IPS-15b (cell line): ENCODE measurements around the gene IFNG-AS1.

ENCODE experiments used
- H3K27me3 ChIP-seq: one replicate; pipeline ENCODE4 v1.6.1; 2013; ENCODE audit warnings: low read length; ENCODE audit not compliant: control insufficient read depth, insufficient read depth
- H3K36me3 ChIP-seq: one replicate; pipeline ENCODE4 v1.6.1; 2013; ENCODE audit warnings: low read length; ENCODE audit not compliant: control insufficient read depth, insufficient read depth
- H3K4me1 ChIP-seq: one replicate; pipeline ENCODE4 v1.6.1; 2013; ENCODE audit warnings: mild to moderate bottlenecking, low read length; ENCODE audit not compliant: control insufficient read depth, insufficient read depth
- H3K4me3 ChIP-seq: one replicate; pipeline ENCODE4 v1.5.1; 2013; ENCODE audit warnings: low read depth, low read length
- H3K9ac ChIP-seq: one replicate; pipeline ENCODE4 v1.6.1; 2013; ENCODE audit warnings: low read depth, mild to moderate bottlenecking, low read length
- H3K9me3 ChIP-seq: one replicate; pipeline ENCODE4 v1.6.1; 2013; ENCODE audit warnings: mild to moderate bottlenecking, low read length; ENCODE audit not compliant: control insufficient read depth, insufficient read depth

The IFNG-AS1 gene

GRCh38 chr12:67968725-67969124 lies 20.5 kb upstream of the IFNG-AS1 start:
- no peaks in the 10 kb centered on the region for H3K27me3 ChIP-seq
- no peaks in the 10 kb centered on the region for H3K9me3 ChIP-seq
- no peak overlapping the region for H3K9ac ChIP-seq
- H3K4me1 ChIP-seq, result no peaks in the 10 kb centered on the region
- H3K4me3 ChIP-seq, result no peak overlapping the region
- no peaks in the 10 kb centered on the region for H3K36me3 ChIP-seq

DNA sequence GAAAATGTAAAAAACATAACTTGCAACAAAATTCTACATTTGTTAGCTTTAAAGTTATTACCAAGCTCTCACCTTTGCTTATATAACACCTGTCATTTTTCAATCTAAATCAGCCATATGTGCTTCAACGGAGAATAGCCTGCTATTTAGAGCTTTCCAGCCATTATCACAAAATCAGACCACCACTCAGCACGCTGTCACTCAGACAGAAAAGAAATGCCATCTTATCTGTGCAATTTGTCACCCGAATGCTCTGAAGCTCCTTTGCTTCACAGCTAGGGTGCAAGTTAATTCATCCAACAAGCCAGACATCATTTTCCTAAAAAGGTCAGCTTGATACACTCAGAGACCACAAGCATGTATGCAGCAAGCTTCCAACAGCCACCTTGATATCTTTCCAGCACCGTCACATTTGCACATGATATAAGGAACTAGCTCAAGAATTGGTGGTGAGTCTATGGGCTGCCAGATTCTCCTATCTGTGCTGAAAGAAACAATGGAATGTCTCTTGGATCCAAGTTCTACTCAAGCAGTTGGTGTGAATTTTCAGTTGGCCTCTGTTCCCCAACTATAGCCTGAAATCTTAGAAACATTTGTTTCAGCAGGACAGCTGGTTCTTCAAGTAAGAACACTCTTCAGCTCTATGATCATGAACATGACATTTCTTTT lies 20.0 kb upstream of the IFNG-AS1 start:
- Histone ChIP-seq H3K4me1 (no peaks in the 10 kb centered on the region), H3K9ac (no peak overlapping the region), H3K36me3 (no peaks in the 10 kb centered on the region), H3K27me3 (no peaks in the 10 kb centered on the region), H3K4me3 (no peak overlapping the region), H3K9me3 (no peaks in the 10 kb centered on the region)

DNA sequence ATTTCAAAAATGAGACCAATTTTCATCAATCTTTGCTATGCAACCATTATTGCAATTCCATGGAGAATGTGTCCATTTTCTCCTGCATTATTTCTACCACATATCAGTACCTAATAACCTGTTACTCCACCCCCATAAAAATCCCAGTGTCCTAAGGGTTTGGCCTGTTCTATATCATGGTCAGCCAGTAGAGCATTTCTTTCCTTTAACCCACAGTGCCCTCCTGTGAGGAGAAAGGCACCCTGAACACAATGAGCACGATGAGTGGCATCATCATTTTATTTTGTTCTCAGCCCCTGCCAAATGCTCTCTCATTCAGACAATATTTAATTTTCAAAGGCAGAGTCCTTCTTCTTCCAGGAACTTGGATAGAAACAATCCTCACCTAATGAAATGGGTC lies 11.6 kb upstream of the IFNG-AS1 start:
- H3K27me3 ChIP-seq, result no peaks in the 10 kb centered on the region
- no peaks in the 10 kb centered on the region for H3K36me3 ChIP-seq
- no peak overlapping the region for H3K4me3 ChIP-seq
- no peak overlapping the region for H3K9ac ChIP-seq
- H3K9me3 ChIP-seq, result no peaks in the 10 kb centered on the region
- H3K4me1 ChIP-seq, result peaks cover 2% of the 10 kb centered on the region

DNA sequence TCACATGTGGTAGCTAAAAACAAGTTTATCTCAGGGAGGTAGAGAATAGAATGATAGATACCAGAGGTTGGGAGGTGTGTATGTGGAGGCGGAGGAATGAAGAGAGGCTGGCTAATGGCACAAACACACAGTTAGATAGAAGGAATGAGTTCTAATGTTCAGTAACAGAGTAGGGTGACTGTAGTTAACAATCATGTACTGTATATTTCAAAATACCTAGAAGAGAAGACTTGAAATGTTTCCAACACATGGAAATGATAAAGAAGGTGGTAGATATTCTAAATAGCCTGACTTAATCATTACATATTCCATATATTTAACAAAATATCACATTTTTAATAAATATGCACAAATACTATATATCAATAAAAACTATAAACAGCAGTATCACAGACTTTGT lies 8.9 kb upstream of the IFNG-AS1 start:
- H3K4me1 ChIP-seq, result peaks cover 2% of the 10 kb centered on the region
- H3K9ac ChIP-seq, result no peak overlapping the region
- no peak overlapping the region for H3K4me3 ChIP-seq
- H3K36me3 ChIP-seq, result no peaks in the 10 kb centered on the region
- no peaks in the 10 kb centered on the region for H3K9me3 ChIP-seq
- H3K27me3 ChIP-seq, result no peaks in the 10 kb centered on the region

- Histone ChIP-seq H3K4me3 (no peak overlapping the region), H3K36me3 (no peaks in the 10 kb centered on the region), H3K9ac (no peak overlapping the region), H3K4me1 (peaks cover 2% of the 10 kb centered on the region), H3K9me3 (no peaks in the 10 kb centered on the region), H3K27me3 (no peaks in the 10 kb centered on the region)
These were observed 7.7 kb upstream of the IFNG-AS1 start for GRCh38 chr12:67981287-67982162.

DNA sequence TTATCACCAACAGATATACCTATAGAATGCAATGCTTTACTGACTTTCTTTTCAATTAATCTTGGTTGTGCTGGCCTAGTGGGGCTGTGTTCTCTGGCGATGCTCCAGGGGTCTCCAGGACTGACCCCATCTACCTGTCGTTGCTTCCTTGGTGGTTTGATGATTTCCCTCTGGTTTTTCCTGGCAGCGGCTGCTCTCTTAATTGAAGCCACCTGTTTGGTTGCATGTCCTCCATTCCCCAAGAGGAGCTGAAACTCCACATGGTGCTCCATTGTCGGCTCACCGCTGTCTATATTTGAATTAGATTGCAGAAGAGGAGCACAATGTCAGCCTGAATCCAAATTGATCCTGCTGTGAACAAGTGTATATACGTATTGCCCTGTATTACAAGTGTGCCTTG lies 7.1 kb upstream of the IFNG-AS1 start:
- Histone ChIP-seq H3K9me3 (no peaks in the 10 kb centered on the region), H3K27me3 (no peaks in the 10 kb centered on the region), H3K9ac (no peak overlapping the region), H3K4me1 (no peaks in the 10 kb centered on the region), H3K4me3 (no peak overlapping the region), H3K36me3 (no peaks in the 10 kb centered on the region)

DNA sequence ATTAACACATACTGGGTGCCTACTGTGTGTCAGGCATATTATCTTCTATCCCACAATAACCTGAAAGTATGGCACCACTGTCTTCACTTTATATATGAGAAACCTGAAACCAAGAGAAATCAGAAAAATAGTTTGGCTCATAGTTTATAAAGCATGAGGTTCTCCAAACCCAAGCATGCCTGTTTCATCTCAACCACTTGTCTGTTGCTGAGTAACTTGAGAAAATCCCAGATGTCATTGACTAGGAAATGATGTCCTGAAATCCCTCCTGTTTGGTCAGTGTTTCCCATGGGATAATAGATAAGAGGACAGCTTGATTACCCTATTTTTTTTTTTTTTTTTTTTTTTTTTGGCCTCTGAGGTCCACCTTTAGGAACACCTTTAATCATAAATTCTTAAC lies 2.6 kb upstream of the IFNG-AS1 start:
- H3K27me3 ChIP-seq, result no peaks in the 10 kb centered on the region
- H3K9ac ChIP-seq, result no peak overlapping the region
- no peak overlapping the region for H3K4me3 ChIP-seq
- no peaks in the 10 kb centered on the region for H3K4me1 ChIP-seq
- H3K9me3 ChIP-seq, result no peaks in the 10 kb centered on the region
- H3K36me3 ChIP-seq, result no peaks in the 10 kb centered on the region

DNA sequence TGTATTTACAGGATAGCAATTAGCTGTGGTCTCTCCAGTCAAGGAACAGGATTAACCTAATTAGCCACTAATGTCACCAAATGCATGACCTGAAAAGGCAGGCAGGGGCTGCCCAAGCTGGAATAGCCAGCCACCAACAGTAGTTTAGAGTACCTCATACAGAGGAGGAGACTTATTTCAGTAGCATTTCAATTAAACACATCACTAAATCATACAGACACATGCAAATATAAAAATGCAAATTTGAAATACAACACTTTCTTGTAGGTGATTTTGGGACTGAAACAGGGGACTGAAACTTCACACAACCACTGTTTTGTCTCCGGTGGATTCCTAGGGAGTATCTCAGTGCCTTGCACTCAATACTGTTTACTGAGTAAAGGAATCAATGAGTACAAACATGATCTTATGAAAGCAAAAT lies 636 bp upstream of the IFNG-AS1 start:
- H3K4me1 ChIP-seq, result no peaks in the 10 kb centered on the region
- H3K9ac ChIP-seq, result no peak overlapping the region

DNA sequence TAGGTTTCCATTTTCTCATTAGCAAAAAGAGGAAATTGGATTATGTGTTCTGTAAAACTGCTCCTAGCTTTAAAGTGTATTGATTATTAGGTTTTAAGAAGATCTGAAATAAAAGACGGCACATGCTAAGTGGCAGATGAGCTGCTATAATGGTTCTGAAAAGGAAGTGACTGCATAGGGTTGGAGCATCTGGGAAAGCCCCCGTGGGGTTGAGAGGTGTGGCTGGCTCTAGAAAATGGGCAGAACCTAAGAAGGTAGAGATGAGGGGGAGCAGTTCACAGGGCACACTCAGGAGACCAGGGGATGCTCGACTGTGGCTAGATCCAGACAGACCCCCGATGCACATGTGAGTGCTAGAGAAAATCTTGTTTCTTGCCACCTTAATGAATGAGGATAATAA lies 1.9 kb downstream of the IFNG-AS1 start:
- H3K9ac ChIP-seq, result no peak overlapping the region
- no peak overlapping the region for H3K4me3 ChIP-seq
- no peaks in the 10 kb centered on the region for H3K9me3 ChIP-seq
- no peaks in the 10 kb centered on the region for H3K27me3 ChIP-seq
- no peaks in the 10 kb centered on the region for H3K4me1 ChIP-seq
- no peaks in the 10 kb centered on the region for H3K36me3 ChIP-seq

More for the DNA sequence above, 636 bp upstream of the IFNG-AS1 start:
- H3K9me3 ChIP-seq, result no peaks in the 10 kb centered on the region
- no peaks in the 10 kb centered on the region for H3K36me3 ChIP-seq
- H3K4me3 ChIP-seq, result no peak overlapping the region
- H3K27me3 ChIP-seq, result no peaks in the 10 kb centered on the region

GRCh38 chr12:67993143-67993542 lies 3.9 kb downstream of the IFNG-AS1 start:
- H3K36me3 ChIP-seq, result no peaks in the 10 kb centered on the region
- H3K9ac ChIP-seq, result no peak overlapping the region
- H3K9me3 ChIP-seq, result no peaks in the 10 kb centered on the region
- H3K4me1 ChIP-seq, result no peaks in the 10 kb centered on the region
- no peak overlapping the region for H3K4me3 ChIP-seq
- H3K27me3 ChIP-seq, result no peaks in the 10 kb centered on the region

DNA sequence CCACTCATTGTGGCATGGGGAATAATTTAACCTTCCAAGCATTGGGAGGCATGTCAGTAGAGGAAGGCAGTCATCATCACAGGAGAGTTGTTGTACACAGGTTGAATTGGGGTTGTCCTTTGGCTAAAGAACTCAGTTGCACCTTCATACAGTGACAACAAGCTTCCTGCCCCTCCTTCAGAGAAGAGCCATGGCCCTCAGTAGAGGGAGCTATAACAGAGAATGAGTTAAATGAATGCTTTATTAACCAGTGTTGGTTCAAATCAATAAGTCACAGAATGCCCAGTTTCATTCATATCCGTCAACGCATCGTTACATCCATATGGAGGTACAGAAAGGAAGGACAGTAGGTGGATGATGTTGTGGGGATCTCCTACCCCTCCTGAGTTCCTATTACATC lies 4.8 kb downstream of the IFNG-AS1 start:
- no peaks in the 10 kb centered on the region for H3K36me3 ChIP-seq

DNA sequence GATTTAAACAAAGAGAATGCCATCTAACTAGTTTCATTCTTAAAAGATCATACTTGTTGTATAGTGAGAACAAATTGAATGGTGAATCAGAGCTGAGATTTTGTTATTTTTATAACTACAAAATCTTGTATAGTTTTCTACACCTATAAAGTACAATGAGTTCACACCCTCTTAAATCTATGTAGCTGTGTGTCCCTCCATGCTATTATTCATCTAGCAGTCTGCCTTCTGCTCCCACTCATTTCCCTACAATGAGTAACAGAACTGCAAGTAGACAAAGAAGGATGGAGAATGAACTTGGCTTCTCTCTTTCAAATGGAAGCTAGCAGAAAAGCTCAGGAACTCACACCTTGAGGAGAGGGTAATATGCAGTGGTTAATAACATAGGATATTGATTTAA lies 7.1 kb downstream of the IFNG-AS1 start:
- no peak overlapping the region for H3K9ac ChIP-seq
- H3K4me1 ChIP-seq, result no peaks in the 10 kb centered on the region
- H3K36me3 ChIP-seq, result no peaks in the 10 kb centered on the region

More for the DNA sequence above, 4.8 kb downstream of the IFNG-AS1 start:
- Histone ChIP-seq H3K9ac (no peak overlapping the region), H3K4me3 (no peak overlapping the region), H3K4me1 (no peaks in the 10 kb centered on the region), H3K27me3 (no peaks in the 10 kb centered on the region), H3K9me3 (no peaks in the 10 kb centered on the region)

More for the DNA sequence above, 7.1 kb downstream of the IFNG-AS1 start:
- H3K9me3 ChIP-seq, result no peaks in the 10 kb centered on the region
- H3K4me3 ChIP-seq, result no peak overlapping the region
- no peaks in the 10 kb centered on the region for H3K27me3 ChIP-seq
